ENCODE measurements around the gene CLEC2L.

DNA sequence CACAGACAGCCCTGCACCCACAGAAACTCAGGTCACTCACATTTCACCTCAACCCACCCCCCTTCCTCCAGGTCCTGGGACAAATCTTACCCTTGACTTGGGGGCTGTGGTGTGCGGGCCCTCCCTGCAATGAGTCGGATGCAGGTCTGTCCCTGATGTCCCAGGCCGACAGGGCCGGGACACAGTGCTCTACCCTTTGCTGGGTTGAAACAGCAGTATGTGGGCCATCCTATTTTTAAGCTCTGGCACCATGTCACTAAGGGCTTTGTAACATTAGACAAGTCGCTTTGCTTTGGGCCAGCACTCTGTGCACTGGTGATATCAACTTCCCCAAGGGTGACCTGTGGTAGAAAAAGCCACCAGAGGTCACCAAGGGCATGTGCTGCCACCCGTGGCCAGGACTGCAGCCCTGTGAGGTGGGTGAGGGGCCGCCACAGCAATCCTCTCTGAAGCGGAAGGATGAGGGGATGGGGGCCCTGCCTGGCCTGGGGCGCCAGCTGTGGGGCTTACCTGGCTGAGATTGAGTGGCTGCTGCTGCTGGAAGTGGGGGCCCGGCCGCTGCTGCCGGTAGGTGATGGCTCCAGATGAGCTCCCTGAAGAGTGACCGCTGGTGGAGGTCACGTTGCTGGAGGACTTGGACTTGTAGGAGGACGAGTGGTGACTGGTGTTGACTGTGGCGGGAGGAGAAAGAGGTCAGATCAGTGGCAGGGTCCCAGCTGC lies 51.3 kb downstream of the CLEC2L start:
- TF ChIP-seq, protein P1, sequence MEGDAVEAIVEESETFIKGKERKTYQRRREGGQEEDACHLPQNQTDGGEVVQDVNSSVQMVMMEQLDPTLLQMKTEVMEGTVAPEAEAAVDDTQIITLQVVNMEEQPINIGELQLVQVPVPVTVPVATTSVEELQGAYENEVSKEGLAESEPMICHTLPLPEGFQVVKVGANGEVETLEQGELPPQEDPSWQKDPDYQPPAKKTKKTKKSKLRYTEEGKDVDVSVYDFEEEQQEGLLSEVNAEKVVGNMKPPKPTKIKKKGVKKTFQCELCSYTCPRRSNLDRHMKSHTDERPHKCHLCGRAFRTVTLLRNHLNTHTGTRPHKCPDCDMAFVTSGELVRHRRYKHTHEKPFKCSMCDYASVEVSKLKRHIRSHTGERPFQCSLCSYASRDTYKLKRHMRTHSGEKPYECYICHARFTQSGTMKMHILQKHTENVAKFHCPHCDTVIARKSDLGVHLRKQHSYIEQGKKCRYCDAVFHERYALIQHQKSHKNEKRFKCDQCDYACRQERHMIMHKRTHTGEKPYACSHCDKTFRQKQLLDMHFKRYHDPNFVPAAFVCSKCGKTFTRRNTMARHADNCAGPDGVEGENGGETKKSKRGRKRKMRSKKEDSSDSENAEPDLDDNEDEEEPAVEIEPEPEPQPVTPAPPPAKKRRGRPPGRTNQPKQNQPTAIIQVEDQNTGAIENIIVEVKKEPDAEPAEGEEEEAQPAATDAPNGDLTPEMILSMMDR (IDR thresholded peaks at IDR 0.05; ENCODE audit: control extremely low read depth in 1 of 3, insufficient read depth in 1 of 3, low read depth in 1 of 3, low read length in 3 of 3) = no peak
- TF ChIP-seq SUZ12 (IDR thresholded peaks at IDR 0.05; ENCODE audit: low read length) = no peak
- TF ChIP-seq, protein P2, sequence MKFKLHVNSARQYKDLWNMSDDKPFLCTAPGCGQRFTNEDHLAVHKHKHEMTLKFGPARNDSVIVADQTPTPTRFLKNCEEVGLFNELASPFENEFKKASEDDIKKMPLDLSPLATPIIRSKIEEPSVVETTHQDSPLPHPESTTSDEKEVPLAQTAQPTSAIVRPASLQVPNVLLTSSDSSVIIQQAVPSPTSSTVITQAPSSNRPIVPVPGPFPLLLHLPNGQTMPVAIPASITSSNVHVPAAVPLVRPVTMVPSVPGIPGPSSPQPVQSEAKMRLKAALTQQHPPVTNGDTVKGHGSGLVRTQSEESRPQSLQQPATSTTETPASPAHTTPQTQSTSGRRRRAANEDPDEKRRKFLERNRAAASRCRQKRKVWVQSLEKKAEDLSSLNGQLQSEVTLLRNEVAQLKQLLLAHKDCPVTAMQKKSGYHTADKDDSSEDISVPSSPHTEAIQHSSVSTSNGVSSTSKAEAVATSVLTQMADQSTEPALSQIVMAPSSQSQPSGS (IDR thresholded peaks at IDR 0.05; ENCODE audit: low read length) = no peak
- no peak for TF ChIP-seq BCL11A (IDR thresholded peaks at IDR 0.05; ENCODE audit: low read depth in 2 of 2, low read length in 2 of 2)
- TF ChIP-seq SP1 (IDR thresholded peaks at IDR 0.05; ENCODE audit: low read depth, low read length) = no peak
- no peak for TF ChIP-seq HDAC2 (IDR thresholded peaks at IDR 0.05; ENCODE audit: borderline replicate concordance in 1 of 2, low read depth in 2 of 2, low read length in 2 of 2)
- TF ChIP-seq POLR2AphosphoS5 (IDR thresholded peaks at IDR 0.05; ENCODE audit: low read depth, low read length) = no peak

All from H1 (cell line).